GM12878 (cell line): ENCODE measurements around the gene RPUSD3. TPM values are rescaled to one million over a fixed set of nuclear protein-coding genes. Genes with fewer than 3 reads are reported as not detected.

Source experiments
- ATAC-seq: fragments of 200-7000 bp; cut with Tn5 transposase; 3 replicates; pipeline ENCODE4 v1.9.1; 2020; ENCODE audit warnings: mild to moderate bottlenecking, moderate library complexity
- BruUV-seq: library from RNA; stranded (reverse); fragments of 400-500 nt; replicated peaks from 2 replicates; lab custom pipeline; 2021; lab: Mats Ljungman, UMichigan
- CTCF ChIA-PET: fragments of 300-600 bp; sonication (Branson Sonifier 250); formaldehyde crosslinking; extraction: SDS; loops from one replicate; lab custom pipeline; 2021; ENCODE audit warnings: inconsistent platforms; lab: Yijun Ruan, JAX
- POLR2A ChIA-PET: fragments of 350-600 bp; formaldehyde crosslinking; extraction: SDS; loops from one replicate; lab custom pipeline; 2021; ENCODE audit warnings: inconsistent platforms; lab: Charles Lee
- RAD21 ChIA-PET: fragments of 300-600 bp; sonication (Branson Sonifier 250); formaldehyde crosslinking; loops from one replicate; lab custom pipeline; 2023; ENCODE audit warnings: antibody characterized with exemption; ENCODE audit not compliant: unreplicated experiment; lab: Charles Lee
- SMC1A ChIA-PET: fragments of 300-600 bp; sonication (Branson Sonifier 250); formaldehyde crosslinking; loops from one replicate; lab custom pipeline; 2023; ENCODE audit not compliant: unreplicated experiment, uncharacterized antibody; lab: Charles Lee
- DNase-seq: peaks from one replicate; pipeline ENCODE4 v3.0.0-alpha.2; 2011; ENCODE audit warnings: low read depth, low spot score
- FAIRE-seq: peaks from 3 replicates; lab custom pipeline; 2011; peaks lifted over from hg19 to GRCh38; lab: Jason Lieb, UNC
- H2AFZ ChIP-seq: 2 replicates; pipeline ENCODE4 v1.6.0; 2011; ENCODE audit warnings: low read depth, low read length, control low read depth; ENCODE audit not compliant: control insufficient read depth
- H3K27ac ChIP-seq: 2 replicates; pipeline ENCODE4 v1.5.1; 2011; ENCODE audit warnings: control low read depth; ENCODE audit not compliant: control insufficient read depth, insufficient read depth
- H3K27me3 ChIP-seq, 2 experiments: replicated peaks in 1 of 2; 2 replicates each; pipeline versions ENCODE4 v1.6.0 to v1.6.1; 2011; ENCODE audit warnings: low read length in 1 of 2; ENCODE audit not compliant: control insufficient read depth in 2 of 2, insufficient read depth in 2 of 2
- H3K36me3 ChIP-seq, 2 experiments: 2 replicates each; pipeline ENCODE4 v1.5.1; 2011; ENCODE audit warnings: low read length in 1 of 2; ENCODE audit not compliant: control insufficient read depth in 2 of 2, insufficient read depth in 2 of 2
- H3K4me1 ChIP-seq: 2 replicates; pipeline ENCODE4 v1.6.1; 2011; ENCODE audit warnings: mild to moderate bottlenecking, low read length, moderate library complexity, mixed read lengths; ENCODE audit not compliant: control insufficient read depth, insufficient read depth
- H3K4me2 ChIP-seq: 2 replicates; pipeline ENCODE4 v1.6.0; 2011; ENCODE audit warnings: control low read depth; ENCODE audit not compliant: control insufficient read depth, insufficient read depth
- H3K4me3 ChIP-seq: fragments of 200-600 bp; sonication (generic); 2 replicates; pipeline ENCODE4 v1.5.1; 2016
- H3K79me2 ChIP-seq: 2 replicates; pipeline ENCODE4 v1.6.0; 2011; ENCODE audit warnings: low read length; ENCODE audit not compliant: control insufficient read depth, insufficient read depth
- H3K9ac ChIP-seq: 2 replicates; pipeline ENCODE4 v1.8.0; 2011; ENCODE audit warnings: low read length, control low read depth, mixed read lengths; ENCODE audit not compliant: control insufficient read depth, insufficient read depth
- H3K9me3 ChIP-seq: replicated peaks from 3 replicates; pipeline ENCODE4 v1.5.1; 2011; ENCODE audit warnings: mild to moderate bottlenecking, low read length; ENCODE audit not compliant: control insufficient read depth, insufficient read depth
- H4K20me1 ChIP-seq: 2 replicates; pipeline ENCODE4 v1.6.0; 2011; ENCODE audit not compliant: control insufficient read depth, insufficient read depth
- IRF4 ChIP-seq: IDR thresholded peaks from 2 replicates; pipeline ENCODE4 v1.6.1; 2011; ENCODE audit warnings: low read depth, low read length
- NFIC ChIP-seq: IDR thresholded peaks from 2 replicates; pipeline ENCODE4 v1.6.1; 2012; ENCODE audit warnings: low read depth, mild to moderate bottlenecking, inconsistent platforms, low read length, moderate library complexity
- RAD51 ChIP-seq: fragments of 450-650 bp; IDR thresholded peaks from 2 replicates; pipeline ENCODE4 v1.6.1; 2016; ENCODE audit warnings: moderate library complexity, mild to moderate bottlenecking, inconsistent platforms
- SPI1 ChIP-seq: IDR thresholded peaks from 2 replicates; pipeline ENCODE4 v1.6.1; 2011; ENCODE audit warnings: low read depth, mild to moderate bottlenecking, low read length, moderate library complexity, borderline replicate concordance; ENCODE audit not compliant: insufficient read depth
- TCF12 ChIP-seq: IDR thresholded peaks from 2 replicates; pipeline ENCODE4 v1.6.1; 2011; ENCODE audit warnings: low read depth, mild to moderate bottlenecking, low read length
- YBX1 ChIP-seq: fragments of 450-650 bp; IDR thresholded peaks from 2 replicates; pipeline ENCODE4 v1.6.1; 2016; ENCODE audit warnings: antibody characterized with exemption
- WGBS: methylation state at CpG from one replicate; pipeline ENCODE4 v1.1.6; 2016; ENCODE audit warnings: low lambda C conversion rate; ENCODE audit not compliant: insufficient replicate concordance, insufficient coverage; ENCODE audit errors: missing lambda C conversion rate; 5-methylcytosine and 5-hydroxymethylcytosine counted together
- in situ Hi-C: fragments of 300-500 bp; cut with MboI; formaldehyde crosslinking; loops from 9 replicates; pipeline ENCODE4 v1.14.3; 2018; ENCODE audit warnings: mixed read lengths
- intact Hi-C: fragments of 100-400 bp; cut with micrococcal nuclease; formaldehyde crosslinking; loops from one replicate; pipeline ENCODE4 v1.14.2; 2022; ENCODE audit not compliant: unreplicated experiment
- polyA plus RNA-seq, 11 experiments: library from polyadenylated mRNA; depleted of rRNA in 4 of 11; unstranded in 6 of 11; stranded (reverse) in 5 of 11; fragments of >200 nt; fragmentation: Nextera tagmentation in 4 of 11; fragmentation: Illumina TruSeq in 1 of 11; extraction: Ambion mirVana in 4 of 11; extraction: Trizol in 1 of 11; gene quantifications; 1 replicate in 1 of 11; 2 replicates in 10 of 11; pipeline versions ENCODE4 v1.2.1 to v1.2.3, GENCODE V29; 2011 to 2016; ENCODE audit warnings: inconsistent platforms in 2 of 11, missing spikeins in 2 of 11, low read depth in 1 of 11
- total RNA-seq, 4 experiments: library from RNA; depleted of rRNA in 3 of 4; stranded (reverse); fragments of >200 nt in 3 of 4; fragmentation: Illumina TruSeq in 1 of 4; extraction: Trizol in 1 of 4; gene quantifications; 2 replicates each; pipeline versions ENCODE4 v1.2.1 to v1.2.3, GENCODE V29; 2013 to 2021
- TF ChIP-seq, protein P1 (sequence below): fragments of 450-650 bp; formaldehyde crosslinking; IDR thresholded peaks from 2 replicates; pipeline ENCODE4 v1.4.0; 2022; ENCODE audit warnings: mild to moderate bottlenecking, moderate library complexity

The RPUSD3 gene
- total and polyA plus RNA-seq, 10 of the 15 experiments (the other 5 are each of a cell fraction or from before 2014, with no cell fraction given) = 6.4 to 72.9 (median 41.8) TPM

DNA sequence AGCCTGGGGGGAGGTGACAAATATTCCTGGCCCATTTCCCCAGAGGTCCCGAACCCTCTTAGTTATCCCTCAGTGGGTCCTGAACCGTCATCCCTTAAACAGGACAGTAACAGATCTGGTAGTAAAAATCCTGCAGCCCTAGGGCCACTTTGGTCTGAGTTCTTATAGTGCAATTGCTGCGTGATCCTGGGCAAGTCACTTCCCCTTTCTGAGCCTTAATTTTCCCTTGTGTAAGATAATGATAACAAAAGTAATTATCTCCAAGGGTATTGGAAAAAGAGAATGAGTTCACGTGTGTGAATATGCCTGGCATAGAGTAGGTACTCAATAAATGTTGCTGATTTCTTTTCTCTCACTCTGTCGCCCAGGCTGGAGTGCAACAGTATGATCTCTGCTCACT, 43.7 kb upstream of the RPUSD3 start:
- Histone ChIP-seq H3K4me1 (no peaks in the 10 kb centered on the region), H2AFZ (peak overlapping the region; percentile 29; the same call in 1 of the 2 replicates), H3K27me3 (no peaks in the 10 kb centered on the region), H3K36me3 (peaks cover 0 to 2% of the 10 kb centered on the region in 2 experiments; a peak in 1 of 4 replicates), H3K27ac (no peak overlapping the region), H3K9ac (no peak overlapping the region), H3K4me3 (no peak overlapping the region), H3K9me3 (no peaks in the 10 kb centered on the region; the same call in 2 of the 3 replicates), H3K79me2 (peaks cover 23% of the 10 kb centered on the region), H3K4me2 (no peak overlapping the region), H4K20me1 (no peaks in the 10 kb centered on the region)
- no TSS peak for BruUV-seq
- RAD21 ChIA-PET = no interaction called here
- no peak for TF ChIP-seq IRF4
- TF ChIP-seq, protein P1, sequence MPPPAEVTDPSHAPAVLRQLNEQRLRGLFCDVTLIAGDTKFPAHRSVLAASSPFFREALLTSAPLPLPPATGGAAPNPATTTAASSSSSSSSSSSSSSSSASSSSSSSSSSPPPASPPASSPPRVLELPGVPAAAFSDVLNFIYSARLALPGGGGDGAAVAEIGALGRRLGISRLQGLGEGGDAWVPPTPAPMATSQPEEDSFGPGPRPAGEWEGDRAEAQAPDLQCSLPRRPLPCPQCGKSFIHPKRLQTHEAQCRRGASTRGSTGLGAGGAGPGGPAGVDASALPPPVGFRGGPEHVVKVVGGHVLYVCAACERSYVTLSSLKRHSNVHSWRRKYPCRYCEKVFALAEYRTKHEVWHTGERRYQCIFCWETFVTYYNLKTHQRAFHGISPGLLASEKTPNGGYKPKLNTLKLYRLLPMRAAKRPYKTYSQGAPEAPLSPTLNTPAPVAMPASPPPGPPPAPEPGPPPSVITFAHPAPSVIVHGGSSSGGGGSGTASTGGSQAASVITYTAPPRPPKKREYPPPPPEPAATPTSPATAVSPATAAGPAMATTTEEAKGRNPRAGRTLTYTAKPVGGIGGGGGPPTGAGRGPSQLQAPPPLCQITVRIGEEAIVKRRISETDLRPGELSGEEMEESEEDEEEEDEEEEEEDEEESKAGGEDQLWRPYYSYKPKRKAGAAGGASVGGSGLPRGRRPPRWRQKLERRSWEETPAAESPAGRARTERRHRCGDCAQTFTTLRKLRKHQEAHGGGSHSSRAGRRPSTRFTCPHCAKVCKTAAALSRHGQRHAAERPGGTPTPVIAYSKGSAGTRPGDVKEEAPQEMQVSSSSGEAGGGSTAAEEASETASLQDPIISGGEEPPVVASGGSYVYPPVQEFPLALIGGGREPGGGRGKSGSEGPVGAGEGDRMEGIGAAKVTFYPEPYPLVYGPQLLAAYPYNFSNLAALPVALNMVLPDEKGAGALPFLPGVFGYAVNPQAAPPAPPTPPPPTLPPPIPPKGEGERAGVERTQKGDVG (CRISPR knock-in tag) = no peak
- no peak for TF ChIP-seq TCF12
- no peak for TF ChIP-seq NFIC
- TF ChIP-seq SPI1 = peak; percentile 38; the same call in 1 of the 2 replicates
- TF ChIP-seq YBX1 = no peak
- no peak for TF ChIP-seq RAD51
- FAIRE-seq (no peak), DNase-seq (no peak), ATAC-seq (no peak)
- WGBS = 34% methylated on average over 5 of the region's 5 CpGs
- CTCF ChIA-PET = no interaction called here
- in situ Hi-C loops = no loop called here
- SMC1A ChIA-PET = no interaction called here
- intact Hi-C loops = no loop called here
- POLR2A ChIA-PET = no interaction called here
